Measurements from ENCODE around the gene SCN9A. TPM values are rescaled to one million over a fixed set of nuclear protein-coding genes. Genes with fewer than 3 reads are reported as not detected.
A peak's percentile ranks its signal among the peaks of the same experiment; 100 is the strongest.

Gene SCN9A
- total and polyA plus RNA-seq, 2 experiments from 2014 or later: 1.4 TPM

DNA sequence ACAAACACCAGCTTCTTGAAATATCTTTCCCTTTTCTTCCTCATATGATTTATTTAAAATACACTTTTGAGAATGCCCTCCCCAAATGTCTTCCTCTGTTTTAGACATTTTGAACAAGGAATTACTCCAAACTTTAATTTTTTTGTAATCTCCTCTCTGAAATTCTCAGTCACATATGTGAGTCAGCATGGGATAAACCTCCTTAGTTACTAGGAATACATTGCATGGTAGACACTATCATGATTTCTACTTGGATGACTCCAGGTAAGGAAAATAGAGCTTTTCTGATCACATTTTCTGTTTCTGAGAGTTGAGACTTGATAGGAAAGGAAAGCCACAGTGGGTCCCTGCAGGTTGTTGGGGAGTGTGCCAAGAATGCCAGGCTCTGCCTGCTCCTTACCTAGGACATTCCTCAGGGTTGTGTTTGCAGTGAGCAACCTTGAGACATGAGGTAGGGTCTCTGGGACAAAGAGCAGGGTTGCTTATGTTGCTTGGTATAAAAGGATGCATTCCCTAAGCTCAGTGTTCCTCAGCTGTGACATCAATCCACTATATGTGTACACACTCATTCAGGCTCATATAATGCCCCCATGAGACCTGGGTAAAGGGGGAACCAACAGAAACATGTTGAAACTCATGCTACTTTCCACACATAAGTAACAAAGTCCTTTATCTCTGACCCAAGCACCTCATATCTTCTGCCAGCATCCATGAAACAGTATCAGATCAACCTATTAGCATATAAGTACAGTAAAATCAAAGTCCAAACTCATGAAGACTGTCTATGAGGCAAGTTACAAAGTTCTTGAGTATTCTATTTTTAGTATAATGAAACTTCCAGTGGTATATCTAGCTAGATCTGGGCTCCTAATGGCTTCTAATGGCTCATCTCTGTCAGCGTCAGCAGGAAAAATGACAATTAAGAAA is 135.1 kb downstream of the SCN9A start:
- DNase-seq (ENCODE audit: low read depth in 1 of 2, low spot score in 1 of 2): no peak
- Histone ChIP-seq H3K4me1 (ENCODE audit: low read depth) (no peaks in the 10 kb centered on the region), H3K27ac (no peak overlapping the region), H3K4me3 (no peak overlapping the region), H3K36me3 (no peaks in the 10 kb centered on the region), H3K9me3 (ENCODE audit: low read depth) (no peaks in the 10 kb centered on the region), H3K27me3 (no peaks in the 10 kb centered on the region)
- TF ChIP-seq, protein P1, sequence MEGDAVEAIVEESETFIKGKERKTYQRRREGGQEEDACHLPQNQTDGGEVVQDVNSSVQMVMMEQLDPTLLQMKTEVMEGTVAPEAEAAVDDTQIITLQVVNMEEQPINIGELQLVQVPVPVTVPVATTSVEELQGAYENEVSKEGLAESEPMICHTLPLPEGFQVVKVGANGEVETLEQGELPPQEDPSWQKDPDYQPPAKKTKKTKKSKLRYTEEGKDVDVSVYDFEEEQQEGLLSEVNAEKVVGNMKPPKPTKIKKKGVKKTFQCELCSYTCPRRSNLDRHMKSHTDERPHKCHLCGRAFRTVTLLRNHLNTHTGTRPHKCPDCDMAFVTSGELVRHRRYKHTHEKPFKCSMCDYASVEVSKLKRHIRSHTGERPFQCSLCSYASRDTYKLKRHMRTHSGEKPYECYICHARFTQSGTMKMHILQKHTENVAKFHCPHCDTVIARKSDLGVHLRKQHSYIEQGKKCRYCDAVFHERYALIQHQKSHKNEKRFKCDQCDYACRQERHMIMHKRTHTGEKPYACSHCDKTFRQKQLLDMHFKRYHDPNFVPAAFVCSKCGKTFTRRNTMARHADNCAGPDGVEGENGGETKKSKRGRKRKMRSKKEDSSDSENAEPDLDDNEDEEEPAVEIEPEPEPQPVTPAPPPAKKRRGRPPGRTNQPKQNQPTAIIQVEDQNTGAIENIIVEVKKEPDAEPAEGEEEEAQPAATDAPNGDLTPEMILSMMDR (IDR thresholded peaks at IDR 0.05; ENCODE audit: low read depth, low read length): no peak

DNA sequence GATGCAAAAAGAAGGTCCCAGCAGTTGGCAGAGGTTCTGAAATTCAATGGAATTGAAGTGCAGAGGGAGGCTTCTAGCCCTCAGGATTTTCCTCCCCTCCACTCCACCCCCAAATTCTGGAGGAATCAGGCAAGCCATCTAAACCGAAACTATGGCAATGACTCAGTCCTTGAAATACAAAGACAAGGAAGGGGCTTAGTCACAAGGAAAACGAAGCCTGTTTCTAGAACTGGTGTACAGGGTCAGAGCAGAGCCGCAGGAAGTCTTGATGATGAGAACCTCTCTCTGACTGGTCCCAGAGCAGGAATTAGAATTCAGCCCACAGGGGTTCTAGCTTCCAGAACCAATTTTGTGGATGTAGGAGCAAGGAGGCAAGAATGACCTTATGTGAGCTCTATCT is 136.2 kb downstream of the SCN9A start:
- Histone ChIP-seq H3K4me1 (ENCODE audit: low read depth) (no peaks in the 10 kb centered on the region), H3K27ac (no peak overlapping the region), H3K4me3 (no peak overlapping the region), H3K36me3 (no peaks in the 10 kb centered on the region), H3K9me3 (ENCODE audit: low read depth) (no peaks in the 10 kb centered on the region), H3K27me3 (no peaks in the 10 kb centered on the region)
- TF ChIP-seq, protein P1 (IDR thresholded peaks at IDR 0.05; ENCODE audit: low read depth, low read length): no peak
- DNase-seq (ENCODE audit: low read depth in 1 of 2, low spot score in 1 of 2): peak in 1 of 2 donors; percentile 73

DNA sequence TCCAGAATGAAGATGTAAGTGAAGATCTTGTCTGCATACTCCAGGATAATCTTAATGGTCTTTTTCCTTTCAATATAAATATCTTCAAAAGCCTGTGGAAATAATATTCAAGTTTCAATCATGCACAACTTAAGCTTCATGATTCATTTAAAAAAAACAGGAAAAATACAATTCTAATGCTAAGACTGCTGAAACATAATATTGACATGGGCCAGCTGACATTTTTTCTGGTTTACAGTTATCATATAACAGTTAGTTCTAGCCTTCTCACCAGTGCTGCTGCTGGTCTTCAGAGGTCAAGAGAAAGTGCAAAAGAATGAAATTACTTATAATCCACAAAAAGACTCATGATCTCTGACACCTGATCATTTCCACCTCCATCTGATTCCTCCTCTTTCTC is 137.6 kb downstream of the SCN9A start:
- H3K4me3 ChIP-seq: no peak overlapping the region
- TF ChIP-seq, protein P1 (IDR thresholded peaks at IDR 0.05; ENCODE audit: low read depth, low read length): no peak
- H3K4me1 ChIP-seq (ENCODE audit: low read depth): no peaks in the 10 kb centered on the region
- no peak overlapping the region for H3K27ac ChIP-seq
- no peak for DNase-seq (ENCODE audit: low read depth in 1 of 2, low spot score in 1 of 2)
- no peaks in the 10 kb centered on the region for H3K9me3 ChIP-seq (ENCODE audit: low read depth)
- no peaks in the 10 kb centered on the region for H3K27me3 ChIP-seq
- no peaks in the 10 kb centered on the region for H3K36me3 ChIP-seq

DNA sequence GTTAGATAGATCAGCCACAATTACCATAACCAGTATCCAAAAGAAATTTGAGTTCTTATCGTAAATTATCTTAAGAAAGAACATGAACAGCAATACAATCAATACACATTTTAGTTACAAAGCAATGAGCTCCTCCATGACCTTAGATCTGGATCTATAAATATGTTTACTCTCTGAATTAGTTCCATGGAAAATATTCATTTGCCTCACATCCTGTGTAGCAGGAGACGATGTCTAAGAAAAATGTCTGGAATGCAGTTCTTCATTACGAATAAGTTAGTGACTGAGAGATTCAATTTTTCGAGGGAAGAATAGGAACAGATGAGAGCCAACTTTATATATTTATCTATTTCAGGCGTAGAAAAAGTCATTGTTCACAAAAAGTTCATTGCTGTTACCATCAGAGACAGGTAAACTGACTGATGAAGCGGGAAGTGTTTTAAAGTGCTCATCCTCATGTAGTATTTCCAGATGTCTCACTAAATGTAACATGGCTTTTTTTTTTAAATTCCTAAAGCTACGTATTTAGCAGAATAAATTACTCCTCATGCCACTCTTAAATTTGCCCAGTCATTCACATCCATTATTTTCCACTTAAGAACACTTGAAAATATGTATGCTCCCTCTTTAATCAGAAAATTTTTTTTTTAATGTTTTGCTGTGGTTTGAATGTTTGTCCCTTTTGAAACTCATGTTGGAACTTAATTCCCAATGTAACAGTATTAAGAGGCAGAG is 141.5 kb downstream of the SCN9A start:
- peak in 1 of 2 donors; percentile 77 for DNase-seq (ENCODE audit: low read depth in 1 of 2, low spot score in 1 of 2)
- no peaks in the 10 kb centered on the region for H3K27me3 ChIP-seq
- H3K36me3 ChIP-seq: no peaks in the 10 kb centered on the region
- H3K4me1 ChIP-seq (ENCODE audit: low read depth): no peaks in the 10 kb centered on the region
- H3K9me3 ChIP-seq (ENCODE audit: low read depth): no peaks in the 10 kb centered on the region
- H3K27ac ChIP-seq: no peak overlapping the region
- H3K4me3 ChIP-seq: no peak overlapping the region
- TF ChIP-seq, protein P1 (IDR thresholded peaks at IDR 0.05; ENCODE audit: low read depth, low read length): no peak

DNA sequence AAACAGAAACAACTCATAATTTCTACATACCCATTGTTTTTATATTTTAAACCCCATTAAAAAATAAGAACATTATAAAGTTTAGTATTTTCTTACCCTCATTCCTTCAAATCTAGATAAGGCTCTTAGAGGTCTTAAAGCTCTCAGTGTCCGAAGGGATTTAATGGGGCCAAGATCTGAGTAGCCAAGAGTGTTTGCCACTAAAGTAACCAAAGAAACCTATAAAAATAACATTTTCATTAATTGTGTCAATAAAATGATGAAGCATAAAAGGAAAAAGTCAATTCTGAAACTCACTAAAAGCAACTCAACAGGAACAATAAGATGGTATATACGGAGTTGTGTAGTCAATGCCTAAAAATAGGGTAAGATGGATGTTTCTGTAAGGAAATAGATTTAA is 142.5 kb downstream of the SCN9A start:
- Histone ChIP-seq H3K27me3 (no peaks in the 10 kb centered on the region), H3K4me3 (no peak overlapping the region), H3K4me1 (ENCODE audit: low read depth) (no peaks in the 10 kb centered on the region), H3K27ac (no peak overlapping the region), H3K9me3 (ENCODE audit: low read depth) (no peaks in the 10 kb centered on the region), H3K36me3 (no peaks in the 10 kb centered on the region)
- DNase-seq (ENCODE audit: low read depth in 1 of 2, low spot score in 1 of 2): no peak
- TF ChIP-seq, protein P1 (IDR thresholded peaks at IDR 0.05; ENCODE audit: low read depth, low read length): no peak

All from cardiac muscle cell (in vitro differentiated cells and primary cell).